ENCODE data around the gene LAMA5.

The LAMA5 gene

DNA sequence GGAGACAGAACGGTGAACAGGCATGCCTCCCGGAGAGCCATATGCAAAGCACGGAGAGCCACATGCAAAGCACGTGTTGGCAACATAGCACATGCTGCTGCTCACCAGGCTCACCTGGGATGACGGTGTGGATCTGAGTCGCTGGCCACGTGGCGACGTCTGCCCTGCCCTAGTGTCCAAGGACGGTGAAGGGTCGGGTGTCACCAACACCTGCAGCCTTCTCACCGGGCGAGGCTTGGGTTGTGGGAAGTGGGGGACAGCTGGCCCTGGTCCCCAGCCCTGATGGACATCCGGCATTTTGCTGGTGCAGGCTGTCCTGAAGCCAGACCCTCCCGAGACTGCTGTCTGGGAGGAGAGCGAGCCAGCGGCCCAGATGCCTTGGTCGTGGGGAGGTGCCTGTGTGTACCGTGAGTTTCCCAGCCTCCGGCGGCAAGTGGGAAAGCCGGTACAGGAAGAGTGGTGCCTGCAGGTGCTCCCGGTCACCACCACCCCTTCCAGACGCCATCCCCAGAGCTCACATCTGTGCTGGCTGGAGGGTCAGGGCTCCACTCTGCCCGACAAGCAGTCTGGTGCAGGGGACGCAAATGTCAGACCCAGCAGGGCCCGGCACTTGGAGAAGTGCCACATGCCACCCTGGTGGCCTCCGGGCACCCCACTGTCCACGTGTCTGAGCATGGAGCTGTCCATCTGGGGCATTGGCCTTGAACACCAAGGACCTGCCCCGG is 70.2 kb downstream of the LAMA5 start:
- peak; percentile 83 for FAIRE-seq

DNA sequence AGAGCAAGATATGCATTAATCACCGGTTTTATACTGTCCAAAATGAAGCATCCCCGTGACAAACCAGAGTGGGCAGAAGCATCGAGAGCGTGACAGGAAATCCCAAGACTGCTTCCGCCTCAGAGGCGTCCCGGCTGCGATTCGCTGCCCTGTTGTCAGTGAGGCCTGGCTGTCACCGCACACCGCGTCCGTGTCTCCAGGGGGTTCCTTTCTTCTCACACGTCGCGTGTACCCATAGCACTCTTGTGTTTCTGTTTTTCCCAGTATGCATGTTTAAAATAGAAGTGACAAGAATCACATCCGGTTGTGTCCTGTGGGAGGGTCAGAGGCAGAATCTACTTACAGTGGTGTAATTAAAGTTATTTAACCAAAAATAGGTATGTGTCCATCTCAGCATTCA is 72.6 kb downstream of the LAMA5 start:
- DNase-seq (ENCODE audit: insufficient read length, low spot score), result no peak
- FAIRE-seq, result no peak

More for the DNA sequence above, 70.2 kb downstream of the LAMA5 start:
- no peak for DNase-seq (ENCODE audit: insufficient read length, low spot score)

DNA sequence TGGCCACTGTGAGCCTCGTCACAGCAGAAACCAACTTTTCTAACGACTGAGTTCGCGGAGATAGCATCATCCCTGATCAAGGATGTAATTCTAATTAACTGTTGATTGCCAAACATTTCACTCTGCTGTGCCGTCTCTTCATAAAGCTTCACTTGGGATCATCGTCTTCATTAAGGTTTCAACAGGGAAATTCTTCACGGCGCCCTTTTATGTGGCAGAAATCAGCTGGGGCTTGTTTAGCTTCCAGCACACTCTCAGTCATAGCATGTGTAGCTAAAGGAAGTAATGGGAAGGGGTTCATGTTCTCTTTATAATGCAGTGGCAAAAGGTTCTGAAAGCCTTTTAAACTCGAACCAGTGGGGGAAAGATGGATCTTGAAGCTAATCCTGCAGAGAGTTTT is 73.2 kb downstream of the LAMA5 start:
- no peak for DNase-seq (ENCODE audit: insufficient read length, low spot score)
- peak; percentile 67 for FAIRE-seq

DNA sequence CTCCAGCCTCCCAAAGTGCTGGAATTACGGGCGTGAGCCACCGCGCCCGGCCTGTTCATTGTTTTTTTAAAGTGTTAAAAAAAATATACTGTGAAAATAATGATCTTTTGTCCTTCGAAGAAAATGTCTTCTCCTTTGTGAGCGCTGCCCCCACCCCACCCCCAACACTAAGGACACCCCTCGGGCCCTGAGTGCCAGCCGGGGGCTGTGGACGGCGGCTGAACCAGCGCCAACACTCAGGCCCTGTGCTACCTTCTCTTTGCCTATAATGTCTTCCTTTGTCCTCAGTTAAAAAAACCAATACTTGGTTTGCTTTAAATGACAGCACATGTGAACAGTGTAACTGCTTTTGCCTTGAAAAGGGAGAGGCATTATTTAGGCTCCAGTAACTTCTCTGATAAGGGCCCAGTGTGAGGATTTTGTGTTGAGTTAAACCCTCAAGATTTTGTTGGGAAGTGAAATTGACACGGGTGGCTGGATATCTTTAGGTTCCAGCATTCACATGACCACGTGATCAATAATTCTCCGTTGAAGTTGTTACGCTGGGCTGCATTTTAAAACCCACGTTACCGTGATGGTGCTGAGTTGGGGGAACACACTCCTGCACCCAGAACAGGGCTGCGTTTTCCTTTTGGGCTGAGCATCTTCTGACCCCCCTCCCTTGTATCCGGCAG is 73.9 kb downstream of the LAMA5 start:
- no peak for DNase-seq (ENCODE audit: insufficient read length, low spot score)
- FAIRE-seq, result no peak

DNA sequence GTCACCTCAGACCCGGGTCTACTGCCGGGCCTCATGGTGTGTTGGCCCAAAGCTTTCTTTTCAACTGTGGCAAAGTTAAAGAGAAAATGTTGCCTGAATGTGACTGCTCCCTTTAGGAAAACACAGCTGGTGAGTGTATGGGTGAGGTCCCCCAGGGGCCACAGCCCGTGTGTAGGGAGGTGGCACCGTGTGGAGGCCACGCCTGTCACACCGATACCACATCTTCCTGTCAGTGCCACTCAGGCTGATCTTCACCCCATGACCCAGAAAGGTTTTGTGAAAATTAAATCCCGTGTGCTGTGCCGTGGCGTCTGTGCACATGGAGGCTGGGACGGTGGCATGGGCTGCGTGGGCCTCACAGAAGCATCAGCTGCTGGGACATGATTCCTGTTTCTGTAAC is 75.0 kb downstream of the LAMA5 start:
- no peak for FAIRE-seq
- no peak for DNase-seq (ENCODE audit: insufficient read length, low spot score)

DNA sequence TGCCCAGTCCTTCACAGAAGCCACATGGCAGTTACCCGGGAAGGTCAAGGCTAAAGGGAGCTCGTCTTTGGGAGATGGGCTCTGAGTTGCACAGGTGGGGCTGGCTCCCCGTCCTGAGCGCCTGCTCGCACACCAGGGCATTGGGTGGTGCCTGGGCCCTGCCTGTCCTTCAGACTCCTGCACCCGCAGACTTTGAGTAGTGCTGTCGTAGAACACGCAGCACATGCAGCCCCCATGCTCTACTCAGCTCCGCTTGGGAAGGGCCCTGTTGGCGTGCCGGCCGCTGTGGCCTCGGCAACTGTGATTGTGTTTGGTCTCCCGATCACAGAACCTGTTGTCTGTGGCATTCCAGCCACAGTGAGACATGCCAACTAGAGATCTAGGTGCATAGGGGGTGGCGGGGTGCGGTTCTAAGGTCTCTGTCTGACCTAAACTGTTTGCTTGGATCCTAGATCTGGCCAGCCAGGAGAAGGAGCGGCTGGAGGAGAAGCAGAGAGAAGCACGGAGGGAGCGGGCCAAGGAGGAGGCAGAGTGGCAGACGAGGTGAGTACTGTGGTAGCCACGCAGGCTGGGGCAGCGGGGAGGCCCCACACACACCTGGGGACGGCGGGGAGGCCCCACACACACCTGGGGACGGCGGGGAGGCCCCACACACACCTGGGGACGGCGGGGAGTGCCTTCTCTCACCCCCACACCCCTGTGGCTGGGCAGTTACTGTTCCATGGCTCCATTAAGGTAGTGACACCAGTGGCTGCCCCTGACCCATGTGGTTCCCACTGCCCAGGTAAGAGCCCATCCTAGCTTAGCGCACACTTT is 75.7 kb downstream of the LAMA5 start:
- no peak for DNase-seq (ENCODE audit: insufficient read length, low spot score)
- peak; percentile 80 for FAIRE-seq

DNA sequence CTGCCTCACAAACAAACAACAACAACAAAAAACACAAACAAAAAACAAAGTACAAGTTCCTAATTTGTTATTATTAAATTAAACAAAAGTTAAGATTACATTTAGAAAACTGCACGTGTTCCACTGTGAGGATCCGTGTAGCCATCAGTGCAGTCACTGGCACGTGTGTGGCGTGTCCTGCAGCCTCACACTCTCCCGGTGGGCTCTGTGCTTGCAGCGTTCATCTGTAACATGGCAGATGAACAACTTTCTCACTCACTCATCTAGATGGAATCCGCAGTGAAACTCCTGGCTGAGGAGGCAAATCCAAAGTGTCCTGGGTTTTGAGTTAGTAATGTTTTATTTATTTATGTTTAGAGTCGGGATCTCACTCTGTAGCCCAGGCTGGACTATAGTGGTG is 77.2 kb downstream of the LAMA5 start:
- DNase-seq (ENCODE audit: insufficient read length, low spot score) (no peak), FAIRE-seq (no peak)

DNA sequence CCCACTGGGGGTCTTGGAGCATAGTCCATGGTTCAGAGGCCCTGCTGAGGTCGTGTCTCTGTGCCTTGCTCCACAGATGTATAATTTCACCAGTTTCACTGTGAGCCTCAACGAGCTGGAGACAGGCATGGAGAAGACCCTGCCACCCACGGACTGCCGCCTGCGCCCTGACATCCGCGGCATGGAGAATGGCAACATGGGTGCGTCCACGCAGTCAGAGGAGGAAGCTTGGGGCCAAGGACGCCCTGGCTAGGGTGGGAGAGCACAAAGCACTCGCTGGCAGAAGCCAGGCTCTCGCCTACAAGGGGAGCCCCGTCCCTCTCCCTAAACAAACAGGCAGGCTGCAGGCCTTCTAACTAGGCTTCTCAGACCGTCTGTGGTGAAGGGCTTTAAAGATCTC is 78.0 kb downstream of the LAMA5 start:
- DNase-seq (ENCODE audit: insufficient read length, low spot score) (no peak), FAIRE-seq (no peak)

DNA sequence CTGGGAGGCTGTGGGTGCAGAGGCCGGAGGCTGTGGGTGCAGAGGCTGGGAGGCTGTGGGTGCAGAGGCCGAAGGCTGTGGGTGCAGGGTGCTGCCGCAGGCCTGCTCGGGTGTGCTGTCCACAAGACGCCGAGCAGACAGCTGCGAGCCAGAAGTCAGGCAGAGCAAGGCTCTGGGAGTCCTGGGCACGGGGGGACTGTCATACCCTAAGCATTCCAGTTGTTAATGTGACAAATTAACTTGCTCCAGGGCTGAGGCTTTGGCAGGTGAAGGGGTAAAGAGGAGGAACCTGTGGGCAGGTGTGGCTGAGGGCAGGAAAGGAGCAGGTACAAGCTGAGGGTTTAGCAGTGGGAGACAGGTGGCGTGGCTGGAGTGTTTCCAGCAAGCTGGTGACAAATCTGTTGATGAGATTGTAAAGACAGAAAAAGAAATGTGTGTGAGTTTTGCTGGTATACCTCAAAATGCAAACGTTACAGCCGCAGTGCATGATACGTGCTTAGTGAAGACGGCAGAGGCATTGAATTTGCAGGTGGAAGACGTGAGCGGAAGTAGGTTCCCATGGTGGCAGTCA is 78.5 kb downstream of the LAMA5 start:
- DNase-seq (ENCODE audit: insufficient read length, low spot score) (no peak), FAIRE-seq (peak; percentile 85)

DNA sequence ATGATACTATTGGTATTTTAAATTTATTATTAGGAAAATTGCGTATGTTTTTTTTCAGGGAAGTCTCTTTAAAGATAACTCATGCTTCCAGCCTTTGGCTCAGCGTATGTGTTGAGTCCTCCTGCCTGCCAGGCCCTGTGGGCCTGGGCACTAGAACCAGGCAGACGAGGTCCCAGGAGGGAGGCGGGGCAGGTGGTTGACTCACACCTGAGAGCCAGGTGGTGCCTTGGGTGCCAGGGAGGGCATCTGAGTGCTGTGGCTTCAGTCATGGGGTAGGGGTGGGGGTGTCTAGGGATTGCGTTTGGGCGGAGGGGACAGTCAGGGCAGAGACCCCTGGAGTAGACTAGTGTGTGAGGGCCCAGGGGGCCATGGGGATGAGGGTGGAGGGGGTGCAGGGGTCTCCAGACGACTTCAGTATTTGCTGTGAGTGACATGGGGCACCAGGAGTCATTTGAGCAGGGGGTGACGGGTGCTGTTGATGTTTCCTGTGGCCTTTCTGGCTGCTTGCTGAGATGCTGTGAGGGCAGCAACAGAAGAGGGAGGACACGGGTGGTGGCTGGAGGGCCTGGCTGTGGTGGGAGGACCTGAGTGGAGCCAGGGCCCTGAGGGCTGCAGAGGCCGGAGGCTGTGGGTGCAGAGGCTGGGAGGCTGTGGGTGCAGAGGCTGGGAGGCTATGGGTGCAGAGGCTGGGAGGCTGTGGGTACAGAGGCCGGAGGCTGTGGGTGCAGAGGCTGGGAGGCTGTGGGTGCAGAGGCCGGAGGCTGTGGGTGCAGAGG is 79.2 kb downstream of the LAMA5 start:
- peak; percentile 36 for FAIRE-seq
- no peak for DNase-seq (ENCODE audit: insufficient read length, low spot score)

DNA sequence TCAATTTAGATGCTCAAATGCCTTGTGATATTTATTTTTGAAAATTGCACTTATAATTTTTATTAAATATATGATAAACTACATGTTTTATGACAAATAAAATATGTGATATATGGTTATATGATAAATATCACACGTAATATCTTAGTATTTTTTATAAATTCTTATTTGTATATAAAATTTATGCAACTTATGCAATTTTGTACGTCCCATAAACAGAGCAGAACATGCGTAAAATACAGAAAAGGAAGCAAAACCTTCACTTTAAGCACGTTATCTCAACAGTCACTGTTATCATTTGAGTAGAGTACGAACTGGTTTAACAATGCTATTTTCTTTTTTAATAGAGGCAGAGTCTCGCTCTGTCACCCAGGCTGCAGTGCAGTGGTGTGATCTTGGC is 80.0 kb downstream of the LAMA5 start:
- DNase-seq (ENCODE audit: insufficient read length, low spot score) (no peak), FAIRE-seq (peak; percentile 85)

DNA sequence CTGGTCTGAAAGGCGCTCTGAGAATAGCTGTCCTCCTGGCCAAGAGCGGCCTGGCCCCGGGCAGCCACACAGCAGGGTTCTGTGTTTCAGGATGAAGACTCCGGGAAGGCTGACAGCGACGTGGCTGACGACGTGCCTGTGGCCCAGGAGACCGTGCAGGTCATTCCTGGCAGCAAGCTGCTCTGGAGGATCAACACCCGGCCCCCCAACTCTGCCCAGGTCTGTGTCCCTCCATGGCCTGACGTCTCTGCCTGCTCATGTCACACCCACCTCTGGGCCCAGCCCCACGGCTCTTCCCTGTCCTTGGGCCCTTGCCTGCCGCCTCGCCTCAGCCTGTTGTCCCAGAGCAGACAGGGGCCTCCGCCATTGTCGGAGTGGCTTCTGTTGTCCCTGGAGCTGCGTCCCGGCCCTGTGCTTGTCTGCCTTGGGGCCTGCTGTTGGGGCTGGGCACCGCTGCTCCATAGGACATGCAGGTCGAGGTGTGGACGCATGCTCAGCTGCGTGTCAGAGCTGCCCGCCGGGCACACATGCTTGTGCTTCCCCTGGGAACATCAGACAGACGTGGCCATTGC is 80.5 kb downstream of the LAMA5 start:
- DNase-seq (ENCODE audit: insufficient read length, low spot score) (no peak), FAIRE-seq (peak; percentile 95)

DNA sequence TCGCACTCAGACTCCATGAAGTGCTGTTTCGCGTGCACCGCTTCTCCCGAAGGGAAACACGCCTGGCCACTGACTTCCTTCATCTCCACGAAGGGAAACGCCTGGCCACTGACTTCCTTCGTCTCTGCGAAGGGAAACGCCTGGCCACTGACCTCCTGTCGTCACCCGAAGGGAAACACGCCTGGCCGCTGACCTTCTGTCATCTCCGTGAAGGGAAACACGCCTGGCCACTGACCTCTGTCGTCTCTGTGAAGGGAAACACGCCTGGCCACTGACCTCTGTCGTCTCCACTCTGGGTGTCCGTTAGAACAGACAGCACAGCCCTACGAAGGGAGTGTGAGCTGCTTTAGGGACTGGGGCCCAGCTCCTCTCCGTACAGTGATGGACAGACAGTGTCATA is 81.4 kb downstream of the LAMA5 start:
- peak; percentile 90 for FAIRE-seq
- DNase-seq (ENCODE audit: insufficient read length, low spot score), result no peak

DNA sequence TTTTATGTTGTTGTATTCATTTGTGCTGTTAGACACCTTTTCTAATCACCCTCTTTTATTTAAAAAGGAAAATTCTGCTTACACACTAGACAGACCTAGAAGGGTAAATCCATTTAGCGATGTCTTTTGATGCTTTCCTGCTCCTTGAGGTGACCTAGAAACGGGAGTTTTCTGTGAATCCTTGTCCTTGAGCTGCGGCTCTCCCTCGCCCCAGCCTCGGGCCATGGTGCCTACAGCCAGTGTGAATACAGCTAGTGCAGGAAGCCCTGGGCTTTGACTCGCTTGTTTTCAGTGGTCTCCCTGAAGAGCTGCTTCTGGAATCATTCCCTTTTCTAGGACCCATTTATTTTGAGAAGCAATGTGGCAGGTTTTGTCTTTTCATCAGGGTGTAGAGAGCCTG is 82.0 kb downstream of the LAMA5 start:
- FAIRE-seq (peak; percentile 63), DNase-seq (ENCODE audit: insufficient read length, low spot score) (no peak)

DNA sequence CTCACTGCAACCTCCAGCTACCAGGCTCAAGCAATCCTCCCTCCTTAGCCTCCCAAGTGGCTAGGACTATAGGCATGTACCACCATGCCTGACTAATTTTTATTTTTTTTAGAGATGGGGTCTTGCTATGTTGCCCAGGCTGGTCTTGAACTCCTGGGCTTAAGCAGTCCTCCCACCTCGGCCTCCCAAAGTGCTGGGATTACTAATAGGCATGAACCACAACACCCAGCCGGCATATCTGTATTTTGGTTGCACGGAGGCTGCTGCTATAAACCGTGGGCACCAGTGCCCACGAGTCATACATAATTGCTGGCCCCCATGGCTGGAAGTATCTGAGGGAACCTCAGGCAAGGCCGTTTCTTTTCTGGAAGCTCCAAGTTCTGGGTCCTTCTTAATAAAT is 82.7 kb downstream of the LAMA5 start:
- FAIRE-seq (no peak), DNase-seq (ENCODE audit: insufficient read length, low spot score) (no peak)

DNA sequence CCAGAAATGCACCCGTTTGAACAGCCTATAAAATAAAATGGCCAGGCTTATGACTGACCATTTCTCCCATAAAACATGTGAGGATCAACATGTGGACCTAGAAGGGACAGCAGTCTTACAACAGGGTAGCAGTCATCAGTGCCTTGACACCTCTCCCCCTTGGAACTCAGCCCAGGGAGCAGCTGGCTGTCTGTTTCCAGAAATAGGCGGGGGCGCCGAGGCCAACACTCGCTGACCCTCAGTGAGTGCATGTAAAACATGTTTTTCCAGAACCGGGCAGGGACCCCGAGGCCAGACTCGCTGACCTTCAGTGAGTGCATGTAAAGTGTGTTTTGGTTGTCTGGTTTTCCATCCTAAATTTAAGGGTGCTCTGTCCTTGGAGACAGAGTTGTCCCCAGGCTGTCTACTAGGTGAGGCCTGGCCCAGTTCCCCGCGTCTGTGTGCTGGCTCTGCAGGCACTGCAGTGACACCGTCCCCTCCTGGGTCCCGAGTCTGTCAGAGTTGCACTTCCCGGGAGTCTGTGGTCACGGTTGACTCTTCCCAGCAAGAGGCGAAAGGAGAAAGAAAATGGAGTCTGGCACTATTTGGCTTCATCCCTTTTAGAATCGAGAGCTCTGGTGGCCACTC is 84.1 kb downstream of the LAMA5 start:
- DNase-seq (ENCODE audit: insufficient read length, low spot score) (no peak), FAIRE-seq (peak; percentile 79)

DNA sequence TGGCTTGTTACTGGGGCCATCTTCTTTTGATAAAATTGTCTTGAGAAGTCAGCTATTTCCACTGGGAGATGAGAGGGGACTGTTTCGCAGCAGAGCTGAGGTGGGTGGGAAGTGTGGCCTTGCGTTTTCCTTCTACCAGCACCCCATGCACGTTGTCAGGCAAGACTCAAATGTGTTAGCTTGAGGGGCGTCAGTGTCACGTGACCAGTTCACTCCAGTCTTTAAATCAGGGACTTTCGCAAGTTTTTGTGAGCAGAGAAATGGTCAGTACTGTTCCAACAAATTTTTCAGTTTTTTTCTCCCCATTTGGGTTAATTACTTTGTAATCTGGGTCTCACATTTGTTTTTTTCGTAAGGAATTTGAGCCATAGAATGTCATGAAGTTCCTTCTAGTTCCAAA is 85.0 kb downstream of the LAMA5 start:
- FAIRE-seq (no peak), DNase-seq (ENCODE audit: insufficient read length, low spot score) (no peak)

DNA sequence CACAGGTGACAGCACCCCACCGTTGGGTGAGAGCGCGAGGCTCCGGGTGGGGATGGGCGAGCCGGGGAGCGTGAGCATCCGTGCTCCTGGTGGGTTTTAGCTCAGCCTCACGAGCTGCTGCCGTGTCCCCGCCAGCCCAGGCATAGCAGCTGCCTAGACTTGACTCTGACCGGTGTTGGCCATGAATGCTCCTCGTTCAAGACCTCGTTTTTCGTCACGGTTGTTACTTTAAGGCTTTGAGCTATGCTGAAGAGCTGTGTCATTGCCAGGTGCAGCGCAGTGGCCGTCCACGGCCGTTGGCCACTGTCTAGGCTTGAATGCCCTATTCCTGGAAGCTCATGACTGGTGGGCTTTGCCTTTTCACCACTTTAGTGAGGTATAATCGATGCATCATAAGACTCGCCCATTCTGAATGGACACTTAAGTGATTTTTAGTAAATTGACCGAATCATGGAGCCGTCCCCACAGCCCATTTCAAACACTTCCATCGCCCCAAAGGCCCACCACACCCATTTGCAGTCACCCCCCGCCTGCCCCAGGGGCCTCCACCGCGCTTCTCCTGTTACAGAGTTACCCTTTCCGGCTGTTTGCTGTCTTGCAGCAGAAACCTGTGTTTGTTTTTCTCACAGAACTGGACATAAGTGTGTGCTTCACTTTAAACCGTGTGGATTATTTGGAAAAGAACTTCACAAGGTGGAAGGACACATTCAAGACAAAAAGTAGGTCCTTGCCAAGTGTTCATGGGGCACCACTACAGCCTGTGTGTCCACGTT is 85.8 kb downstream of the LAMA5 start:
- no peak for DNase-seq (ENCODE audit: insufficient read length, low spot score)

DNA sequence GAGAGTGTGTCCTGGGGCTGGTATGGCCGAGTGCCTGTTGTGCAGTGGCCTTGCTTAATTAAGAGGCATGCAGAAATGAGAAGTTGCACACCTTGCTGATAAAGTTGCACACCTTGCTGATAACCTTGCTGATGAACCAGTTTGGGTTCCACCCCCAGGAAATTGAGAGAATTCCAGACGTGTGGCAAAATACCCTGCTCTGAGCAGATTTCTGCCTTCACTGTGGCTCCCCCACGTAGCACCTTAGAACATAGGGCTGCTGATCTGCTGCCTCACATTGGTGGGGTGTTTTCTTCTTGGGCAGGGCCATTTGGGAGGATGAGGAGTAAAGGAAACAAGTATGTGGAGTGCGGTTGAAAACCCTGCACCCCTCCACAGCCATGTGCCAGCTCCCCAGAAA is 86.8 kb downstream of the LAMA5 start:
- DNase-seq (ENCODE audit: insufficient read length, low spot score) (no peak), FAIRE-seq (no peak)

More for the DNA sequence above, 85.8 kb downstream of the LAMA5 start:
- peak; percentile 16 for FAIRE-seq
